HCT116 (cell line): ENCODE results near the gene NID2. TPM values are rescaled to one million over a fixed set of nuclear protein-coding genes. Genes with fewer than 3 reads are reported as not detected.

Experiments used
- ATAC-seq: fragments of 200-7000 bp; cut with Tn5 transposase; 2 replicates; pipeline ENCODE4 v1.9.1; 2020; ENCODE audit warnings: mild to moderate bottlenecking, moderate library complexity
- BruUV-seq: library from RNA; stranded (reverse); fragments of 400-500 nt; replicated peaks from 2 replicates; lab custom pipeline; 2021; lab: Mats Ljungman, UMichigan
- CTCF ChIA-PET: fragments of 300-600 bp; sonication (Branson Sonifier 250); formaldehyde crosslinking; loops from one replicate; lab custom pipeline; 2021; ENCODE audit warnings: antibody characterized with exemption; lab: Charles Lee
- POLR2A ChIA-PET: fragments of 300-600, 350-600 bp; sonication (Branson Sonifier 250); formaldehyde crosslinking; loops from one replicate; lab custom pipeline; 2021; ENCODE audit warnings: antibody characterized with exemption; lab: Charles Lee
- RAD21 ChIA-PET, 2 experiments: fragments of 300-600 bp; sonication (Branson Sonifier 250); formaldehyde crosslinking; loops; one replicate each; lab custom pipeline; 2023; ENCODE audit warnings: low total read pairs in 2 of 2; ENCODE audit not compliant: uncharacterized antibody in 2 of 2, unreplicated experiment in 2 of 2, low non-redundant PET in 1 of 2; lab: Charles Lee
- DNase-seq: peaks from one replicate; pipeline ENCODE4 v3.0.0-alpha.2; 2010; ENCODE audit warnings: low read depth, low spot score
- H2AFZ ChIP-seq: fragments of 200-600 bp; shearing (Covaris generic), sonication (generic); 2 replicates; pipeline ENCODE4 v1.6.1; 2017; ENCODE audit warnings: low read depth, mixed run types, mixed read lengths, antibody characterized with exemption, low read length; ENCODE audit not compliant: poor library complexity, severe bottlenecking
- H3K27ac ChIP-seq: 2 replicates; pipeline ENCODE4 v1.5.1; 2012; ENCODE audit warnings: low read depth, low read length
- H3K27me3 ChIP-seq: fragments of 200-600 bp; sonication (generic); 2 replicates; pipeline ENCODE4 v1.6.1; 2016; ENCODE audit warnings: mixed run types, low read length, mixed read lengths; ENCODE audit not compliant: insufficient read depth
- H3K36me3 ChIP-seq, 2 experiments: fragments of 200-500 bp in 1 of 2; fragments of 200-600 bp in 1 of 2; sonication (Bioruptor generic) in 1 of 2; sonication (generic) in 1 of 2; 2 replicates each; pipeline versions ENCODE4 v1.5.1 to v1.6.1; 2014 to 2016; ENCODE audit warnings: low read length in 2 of 2, inconsistent platforms in 1 of 2, mixed read lengths in 1 of 2, mixed run types in 1 of 2; ENCODE audit not compliant: insufficient read depth in 2 of 2, control insufficient read depth in 1 of 2
- H3K4me1 ChIP-seq, 2 experiments: fragments of 200-600 bp in 1 of 2; sonication (generic) in 1 of 2; 2 replicates each; pipeline versions ENCODE4 v1.5.1 to v1.6.1; 2012 to 2017; ENCODE audit warnings: low read length in 2 of 2, inconsistent platforms in 1 of 2, mild to moderate bottlenecking in 1 of 2, mixed read lengths in 1 of 2, mixed run types in 1 of 2, moderate library complexity in 1 of 2; ENCODE audit not compliant: insufficient read depth in 2 of 2, control insufficient read depth in 1 of 2
- H3K4me2 ChIP-seq: fragments of 200-600 bp; sonication (generic); 2 replicates; pipeline ENCODE4 v1.6.1; 2017; ENCODE audit warnings: mixed run types, low read length, mixed read lengths
- H3K4me3 ChIP-seq, 2 experiments: fragments of 200-600 bp in 1 of 2; sonication (generic) in 1 of 2; replicated peaks in 1 of 2; 2 replicates each; pipeline ENCODE4 v1.5.1; 2011 to 2016; ENCODE audit warnings: low read length in 2 of 2, control low read depth in 1 of 2, low read depth in 1 of 2, mild to moderate bottlenecking in 1 of 2, mixed read lengths in 1 of 2, mixed run types in 1 of 2
- H3K79me2 ChIP-seq: fragments of 200-600 bp; sonication (generic); 2 replicates; pipeline ENCODE4 v1.6.1; 2017; ENCODE audit warnings: mild to moderate bottlenecking, mixed run types, low read length, moderate library complexity, mixed read lengths; ENCODE audit not compliant: insufficient read depth
- H3K9ac ChIP-seq: fragments of 200-600 bp; sonication (generic); 2 replicates; pipeline ENCODE4 v1.6.1; 2016; ENCODE audit warnings: low read length, mixed read lengths
- H3K9me2 ChIP-seq: fragments of 200-600 bp; sonication (generic), shearing (Covaris generic); 2 replicates; pipeline ENCODE4 v1.6.1; 2017; ENCODE audit warnings: mixed run types, mild to moderate bottlenecking, moderate library complexity; ENCODE audit not compliant: insufficient read depth
- H3K9me3 ChIP-seq, 2 experiments: fragments of 200-500 bp in 1 of 2; fragments of 200-600 bp in 1 of 2; sonication (Bioruptor generic) in 1 of 2; sonication (generic) in 1 of 2; 2 replicates each; pipeline ENCODE4 v1.6.1; 2014 to 2017; ENCODE audit warnings: low read length in 2 of 2, mixed read lengths in 2 of 2, inconsistent platforms in 1 of 2, low read depth in 1 of 2, mild to moderate bottlenecking in 1 of 2, mixed run types in 1 of 2, moderate library complexity in 1 of 2; ENCODE audit not compliant: control insufficient read depth in 1 of 2, insufficient read depth in 1 of 2
- H4K20me1 ChIP-seq: fragments of 200-600 bp; sonication (generic), shearing (Covaris generic); 2 replicates; pipeline ENCODE4 v1.6.1; 2017; ENCODE audit warnings: mixed run types, mild to moderate bottlenecking, moderate library complexity; ENCODE audit not compliant: insufficient read depth
- ELF1 ChIP-seq: IDR thresholded peaks from 2 replicates; pipeline ENCODE4 v1.6.1; 2012; ENCODE audit warnings: low read depth, borderline replicate concordance
- JUND ChIP-seq: IDR thresholded peaks from 2 replicates; pipeline ENCODE4 v1.6.1; 2012
- MAX ChIP-seq: IDR thresholded peaks from 2 replicates; pipeline ENCODE4 v1.6.1; 2012
- POLR2A ChIP-seq: IDR thresholded peaks from 2 replicates; pipeline ENCODE4 v1.7.0; 2011; ENCODE audit warnings: borderline replicate concordance; ENCODE audit not compliant: insufficient read depth, insufficient read length; ENCODE audit errors: extremely low read depth
- SIN3A ChIP-seq: IDR thresholded peaks from 2 replicates; pipeline ENCODE4 v1.6.1; 2012; ENCODE audit warnings: low read depth
- SP1 ChIP-seq: IDR thresholded peaks from 2 replicates; pipeline ENCODE4 v1.6.1; 2012; ENCODE audit warnings: low read depth
- TCF7L2 ChIP-seq: IDR thresholded peaks from 2 replicates; pipeline ENCODE4 v1.7.0; 2011; ENCODE audit warnings: borderline replicate concordance, inconsistent platforms; ENCODE audit not compliant: insufficient read depth, insufficient read length; ENCODE audit errors: extremely low read depth
- YY1 ChIP-seq: IDR thresholded peaks from 2 replicates; pipeline ENCODE4 v1.6.1; 2011; ENCODE audit warnings: low read length, low read depth, moderate library complexity, mild to moderate bottlenecking; ENCODE audit not compliant: insufficient replicate concordance; ENCODE audit errors: extremely low read depth
- ZBTB33 ChIP-seq: IDR thresholded peaks from 2 replicates; pipeline ENCODE4 v1.6.1; 2011; ENCODE audit warnings: mild to moderate bottlenecking, low read length, moderate library complexity; ENCODE audit not compliant: insufficient replicate concordance; ENCODE audit errors: extremely low read depth
- intact Hi-C: fragments of 100-400 bp; cut with micrococcal nuclease; formaldehyde crosslinking; loops from 2 replicates; pipeline ENCODE4 v1.10.0; 2022
- total RNA-seq: library from RNA; stranded (reverse); gene quantifications from one replicate; pipeline ENCODE4 v1.2.1, GENCODE V29; 2021; ENCODE audit not compliant: unreplicated experiment
- TF ChIP-seq, protein P1 (sequence below): IDR thresholded peaks from 2 replicates; pipeline ENCODE4 v1.6.1; 2012
- TF ChIP-seq, protein P2 (sequence below), 3 experiments: fragments of 200-600 bp in 1 of 3; sonication (generic) in 1 of 3; IDR thresholded peaks in 2 of 3; conservative IDR thresholded peaks in 1 of 3; 2 replicates each; pipeline ENCODE4 v1.5.1; 2012 to 2017; ENCODE audit warnings: low read depth in 2 of 3, low read length in 2 of 3, antibody characterized with exemption in 1 of 3, borderline replicate concordance in 1 of 3, control low read depth in 1 of 3, mild to moderate bottlenecking in 1 of 3, mixed read lengths in 1 of 3, mixed run types in 1 of 3, moderate library complexity in 1 of 3; ENCODE audit not compliant: insufficient read depth in 1 of 3

The NID2 gene
- total RNA-seq, 1 experiment from 2014 or later, result 0.84 TPM

- Histone ChIP-seq H3K9me3 (no peaks in the 10 kb centered on the region), H3K9ac (no peak overlapping the region), H3K27ac (no peak overlapping the region), H3K9me2 (no peaks in the 10 kb centered on the region), H3K4me1 (no peaks in the 10 kb centered on the region), H2AFZ (no peak overlapping the region), H3K4me3 (no peak overlapping the region), H3K4me2 (no peak overlapping the region), H3K27me3 (peaks cover under 1% of the 10 kb centered on the region; the same call in 1 of the 2 replicates), H3K36me3 (peaks cover 19 to 46% of the 10 kb centered on the region in 2 experiments; a peak in 3 of 4 replicates), H3K79me2 (no peaks in the 10 kb centered on the region), H4K20me1 (no peaks in the 10 kb centered on the region)
- TF ChIP-seq, protein P1, sequence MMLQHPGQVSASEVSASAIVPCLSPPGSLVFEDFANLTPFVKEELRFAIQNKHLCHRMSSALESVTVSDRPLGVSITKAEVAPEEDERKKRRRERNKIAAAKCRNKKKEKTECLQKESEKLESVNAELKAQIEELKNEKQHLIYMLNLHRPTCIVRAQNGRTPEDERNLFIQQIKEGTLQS, result no peak
- TF ChIP-seq ELF1 (no peak), MAX (no peak), POLR2A (no peak), SIN3A (no peak), TCF7L2 (no peak), YY1 (no peak), JUND (no peak), ZBTB33 (no peak), SP1 (no peak)
- TF ChIP-seq, protein P2, sequence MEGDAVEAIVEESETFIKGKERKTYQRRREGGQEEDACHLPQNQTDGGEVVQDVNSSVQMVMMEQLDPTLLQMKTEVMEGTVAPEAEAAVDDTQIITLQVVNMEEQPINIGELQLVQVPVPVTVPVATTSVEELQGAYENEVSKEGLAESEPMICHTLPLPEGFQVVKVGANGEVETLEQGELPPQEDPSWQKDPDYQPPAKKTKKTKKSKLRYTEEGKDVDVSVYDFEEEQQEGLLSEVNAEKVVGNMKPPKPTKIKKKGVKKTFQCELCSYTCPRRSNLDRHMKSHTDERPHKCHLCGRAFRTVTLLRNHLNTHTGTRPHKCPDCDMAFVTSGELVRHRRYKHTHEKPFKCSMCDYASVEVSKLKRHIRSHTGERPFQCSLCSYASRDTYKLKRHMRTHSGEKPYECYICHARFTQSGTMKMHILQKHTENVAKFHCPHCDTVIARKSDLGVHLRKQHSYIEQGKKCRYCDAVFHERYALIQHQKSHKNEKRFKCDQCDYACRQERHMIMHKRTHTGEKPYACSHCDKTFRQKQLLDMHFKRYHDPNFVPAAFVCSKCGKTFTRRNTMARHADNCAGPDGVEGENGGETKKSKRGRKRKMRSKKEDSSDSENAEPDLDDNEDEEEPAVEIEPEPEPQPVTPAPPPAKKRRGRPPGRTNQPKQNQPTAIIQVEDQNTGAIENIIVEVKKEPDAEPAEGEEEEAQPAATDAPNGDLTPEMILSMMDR (IDR thresholded peaks at IDR 0.05 in 2 of 3, conservative IDR thresholded peaks at IDR 0.05 in 1 of 3; ENCODE audit: borderline replicate concordance in 1 of 3, insufficient read depth in 1 of 3, low read depth in 2 of 3, low read length in 2 of 3), result no peak
- POLR2A ChIA-PET, result no interaction called here
- ATAC-seq, result no peak
- CTCF ChIA-PET, result no interaction called here
- RAD21 ChIA-PET, result no interaction called here
- BruUV-seq, result no TSS peak
- intact Hi-C loops, result no loop called here
- no peak for DNase-seq
Observed at GRCh38 chr14:52011523-52011922, 57.3 kb downstream of the NID2 start.
